T-helper 2 cell treated with Interferon-gamma antibody and Interleukin-4, amounts not matched to agents 100 ng/mL and 5 ng/mL, for 36 hours (primary cell): ENCODE results near the gene IFT43. TPM values are rescaled to one million over a fixed set of nuclear protein-coding genes. Genes with fewer than 3 reads are reported as not detected.

Experiments used
- intact Hi-C: fragments of 100-400 bp; cut with micrococcal nuclease; formaldehyde crosslinking; loops from one replicate; pipeline ENCODE4 v1.15.1; 2023
- total RNA-seq: library from RNA; stranded (reverse); gene quantifications from 2 replicates; pipeline ENCODE4 v1.2.3, GENCODE V29; 2022

IFT43 gene
- 4.6 and 5.0 TPM in 2 replicates for total RNA-seq

- intact Hi-C loops: loop anchor here (1.0 kb wide), 1 partner anchor 165 kb away; the partner anchor contains the start of gene GPATCH2L
Measured at GRCh38 chr14:75985618-75986438, at the start of gene IFT43. IFT43 (plus strand) TSS chr14:75985763; CDS start chr14:75985787, 24 bp downstream.

- intact Hi-C loops: no loop called here
Measured at GRCh38 chr14:75939200-75939599, 46.4 kb upstream of the IFT43 start.

- intact Hi-C loops: no loop called here
Measured at GRCh38 chr14:75941030-75941429, 44.5 kb upstream of the IFT43 start.

- intact Hi-C loops: no loop called here
Measured at GRCh38 chr14:75944607-75945241, 40.8 kb upstream of the IFT43 start.

- intact Hi-C loops: no loop called here
Measured at GRCh38 chr14:75946785-75947184, 38.8 kb upstream of the IFT43 start.

- intact Hi-C loops: no loop called here
Measured at GRCh38 chr14:75952489-75952888, 33.1 kb upstream of the IFT43 start.

GRCh38 chr14:75959031-75959430 is 26.5 kb upstream of the IFT43 start:
- intact Hi-C loops: no loop called here

- intact Hi-C loops: no loop called here
Measured at GRCh38 chr14:75960231-75960630, 25.3 kb upstream of the IFT43 start.

- intact Hi-C loops: no loop called here
Measured at GRCh38 chr14:75961662-75962061, 23.9 kb upstream of the IFT43 start.

GRCh38 chr14:75967866-75968265 is 17.7 kb upstream of the IFT43 start:
- intact Hi-C loops: no loop called here

- intact Hi-C loops: no loop called here
Measured at GRCh38 chr14:75968456-75968855, 17.1 kb upstream of the IFT43 start.

GRCh38 chr14:75969126-75969525 is 16.4 kb upstream of the IFT43 start:
- intact Hi-C loops: no loop called here

GRCh38 chr14:75969891-75970290 is 15.7 kb upstream of the IFT43 start:
- intact Hi-C loops: no loop called here

- intact Hi-C loops: no loop called here
Measured at GRCh38 chr14:75970989-75971388, 14.6 kb upstream of the IFT43 start.

- intact Hi-C loops: no loop called here
Measured at GRCh38 chr14:75971509-75971908, 14.1 kb upstream of the IFT43 start.

GRCh38 chr14:75972801-75973421 is 12.7 kb upstream of the IFT43 start:
- intact Hi-C loops: no loop called here

GRCh38 chr14:75976826-75977581 is 8.6 kb upstream of the IFT43 start:
- intact Hi-C loops: no loop called here

GRCh38 chr14:75977582-75977943 is 8.0 kb upstream of the IFT43 start:
- intact Hi-C loops: no loop called here

GRCh38 chr14:75978249-75978731 is 7.3 kb upstream of the IFT43 start:
- intact Hi-C loops: no loop called here

- intact Hi-C loops: no loop called here
Measured at GRCh38 chr14:75979071-75979571, 6.4 kb upstream of the IFT43 start.
